ENCODE measurements around the gene MRPS17.
"Not testable (repeated sequence)": the region's sequence is repeated elsewhere in the genome, so short reads cannot be mapped to it uniquely, and the experiment has no call there.

The MRPS17 gene

GRCh38 chr7:55951637-55952351 is at the start of gene MRPS17:
MRPS17 (plus strand) TSS chr7:55951877; CDS start chr7:55953196, 1,319 bp downstream.
- DNase-seq (ENCODE audit: low spot score) = peak; percentile 99

DNA sequence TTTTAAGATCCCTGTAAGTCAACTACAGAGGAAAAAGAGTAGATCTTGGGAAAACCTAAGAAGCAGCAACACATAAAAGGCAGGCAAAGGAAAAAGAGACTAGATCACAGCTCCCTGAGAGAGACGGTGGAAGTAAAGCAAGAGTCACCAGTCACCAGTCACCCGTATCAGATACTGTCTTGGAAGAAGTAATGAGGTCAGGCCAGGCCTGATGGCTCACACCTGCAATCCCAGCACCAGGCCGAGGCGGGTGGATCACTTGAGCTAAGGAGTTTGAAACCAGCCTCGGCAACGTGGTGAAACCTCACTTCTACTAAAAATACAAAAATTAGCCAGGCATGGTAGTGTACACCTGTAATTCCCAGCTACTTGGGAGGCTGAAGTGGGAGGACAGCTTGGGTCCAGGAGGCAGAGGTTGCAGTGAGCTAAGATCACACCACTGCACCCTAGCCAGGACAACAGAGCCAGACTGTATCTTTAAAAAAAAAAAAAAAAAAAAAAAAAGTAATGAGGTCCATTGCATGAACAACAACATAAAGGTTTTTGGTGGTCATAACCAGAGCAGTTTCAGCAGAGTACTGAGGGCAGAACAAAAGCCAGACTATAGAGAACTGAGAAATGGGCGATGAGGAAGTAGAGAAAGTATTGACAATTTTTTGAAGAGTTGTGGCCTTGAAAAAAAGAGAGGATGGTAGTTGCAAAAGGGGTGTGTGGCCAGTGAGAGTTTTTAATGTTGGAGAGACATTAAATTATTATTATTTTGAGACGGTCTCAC is 47.5 kb upstream of the MRPS17 start:
- DNase-seq (ENCODE audit: low spot score) = no peak

DNA sequence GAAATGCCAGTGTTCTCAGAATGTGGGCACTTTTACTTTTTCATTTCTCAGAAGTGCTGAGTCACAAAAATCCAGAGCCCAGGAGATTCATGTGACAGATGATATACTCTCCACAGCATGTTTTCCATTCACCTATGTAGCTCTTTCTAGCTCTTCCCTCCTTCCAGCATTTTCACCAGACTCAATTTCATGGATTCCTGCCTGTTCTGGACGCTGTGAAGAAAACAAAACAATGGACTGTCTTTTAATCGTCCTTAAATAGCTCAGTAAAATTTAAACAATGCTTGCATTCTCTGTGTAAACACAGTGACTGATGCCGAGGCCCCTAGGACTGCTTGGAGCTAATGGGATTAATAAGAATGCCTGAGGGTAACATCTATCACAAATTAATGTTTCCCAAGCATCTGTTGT is 38.9 kb upstream of the MRPS17 start:
- DNase-seq (ENCODE audit: low spot score) = peak; percentile 37

- DNase-seq (ENCODE audit: low spot score) = no peak
Measured at GRCh38 chr7:55917771-55918170, 33.9 kb upstream of the MRPS17 start.

- DNase-seq (ENCODE audit: low spot score) = no peak
Measured at GRCh38 chr7:55928006-55928767, 23.5 kb upstream of the MRPS17 start.

DNA sequence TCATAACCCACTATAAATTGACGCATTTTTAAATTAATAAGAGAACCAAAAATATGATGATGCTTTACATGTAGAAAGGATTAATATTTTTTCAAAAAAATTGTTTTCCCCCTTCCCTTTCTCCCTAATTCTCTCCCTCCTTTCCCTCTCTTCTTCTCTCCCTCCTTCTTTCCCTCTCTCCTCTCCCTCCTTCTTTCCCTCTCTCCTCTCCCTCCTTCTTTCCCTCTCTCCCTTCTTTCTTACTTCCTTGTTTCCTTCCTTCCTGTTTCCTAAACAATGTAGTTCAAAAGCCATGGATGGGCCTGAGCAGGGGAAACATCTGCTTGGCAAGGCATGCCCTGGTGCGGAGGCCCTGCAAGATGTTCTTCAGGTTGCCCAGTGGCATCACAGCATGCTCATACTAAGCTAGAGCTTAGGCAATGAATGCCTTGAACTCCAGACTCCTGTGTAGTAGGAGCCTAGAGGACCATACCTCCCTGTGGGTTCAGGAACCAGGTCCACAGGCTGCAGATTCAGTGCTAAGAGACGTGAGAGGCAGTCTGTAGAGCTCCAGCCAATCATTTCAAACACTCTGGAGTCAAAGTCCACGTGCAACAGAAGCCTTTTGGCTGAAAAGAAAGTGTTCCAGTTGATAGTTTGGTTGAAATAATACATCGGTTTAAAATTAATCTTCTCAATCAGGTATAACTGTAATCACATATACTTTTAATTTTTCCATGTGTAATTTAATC is 20.1 kb upstream of the MRPS17 start:
- DNase-seq (ENCODE audit: low spot score) = no peak

- DNase-seq (ENCODE audit: low spot score) = no peak
Measured at GRCh38 chr7:55939514-55940123, 12.1 kb upstream of the MRPS17 start.

DNA sequence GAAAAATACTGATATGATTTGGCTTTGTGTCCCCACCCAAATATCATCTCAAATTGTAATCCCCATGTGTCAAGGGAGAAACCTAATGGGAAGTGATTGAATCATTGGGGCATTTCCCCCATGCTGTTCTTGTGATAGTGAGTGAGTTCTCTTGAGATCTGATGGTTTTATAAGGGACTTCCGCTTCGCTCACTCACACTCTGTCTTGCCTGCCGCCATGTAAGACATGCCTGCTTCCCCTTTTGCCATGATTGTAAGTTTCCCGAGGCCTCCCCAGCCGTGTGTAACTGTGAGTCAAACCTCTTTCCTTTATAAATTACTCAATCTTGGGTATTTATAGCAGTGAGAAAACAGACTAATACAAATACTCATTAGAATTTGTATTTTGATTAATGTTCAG is 5.1 kb upstream of the MRPS17 start:
- no peak for DNase-seq (ENCODE audit: low spot score)

DNA sequence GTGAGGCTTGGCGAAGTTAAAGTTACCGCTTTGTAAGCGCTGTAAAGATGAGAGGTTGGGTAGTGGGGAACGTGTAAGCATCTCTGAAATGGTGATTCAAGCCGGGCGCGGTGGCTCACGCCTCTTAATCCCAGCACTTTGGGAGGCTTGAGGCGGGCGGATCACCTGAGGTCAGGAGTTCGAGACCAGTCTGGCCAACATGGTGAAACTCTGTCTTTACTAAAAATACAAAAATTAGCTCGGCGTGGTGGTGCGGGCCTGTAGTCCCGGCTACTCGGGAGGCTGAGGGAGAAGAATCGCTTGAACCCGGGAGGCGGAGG is 635 bp downstream of the MRPS17 start:
- DNase-seq (ENCODE audit: low spot score) = not testable (repeated sequence)

DNA sequence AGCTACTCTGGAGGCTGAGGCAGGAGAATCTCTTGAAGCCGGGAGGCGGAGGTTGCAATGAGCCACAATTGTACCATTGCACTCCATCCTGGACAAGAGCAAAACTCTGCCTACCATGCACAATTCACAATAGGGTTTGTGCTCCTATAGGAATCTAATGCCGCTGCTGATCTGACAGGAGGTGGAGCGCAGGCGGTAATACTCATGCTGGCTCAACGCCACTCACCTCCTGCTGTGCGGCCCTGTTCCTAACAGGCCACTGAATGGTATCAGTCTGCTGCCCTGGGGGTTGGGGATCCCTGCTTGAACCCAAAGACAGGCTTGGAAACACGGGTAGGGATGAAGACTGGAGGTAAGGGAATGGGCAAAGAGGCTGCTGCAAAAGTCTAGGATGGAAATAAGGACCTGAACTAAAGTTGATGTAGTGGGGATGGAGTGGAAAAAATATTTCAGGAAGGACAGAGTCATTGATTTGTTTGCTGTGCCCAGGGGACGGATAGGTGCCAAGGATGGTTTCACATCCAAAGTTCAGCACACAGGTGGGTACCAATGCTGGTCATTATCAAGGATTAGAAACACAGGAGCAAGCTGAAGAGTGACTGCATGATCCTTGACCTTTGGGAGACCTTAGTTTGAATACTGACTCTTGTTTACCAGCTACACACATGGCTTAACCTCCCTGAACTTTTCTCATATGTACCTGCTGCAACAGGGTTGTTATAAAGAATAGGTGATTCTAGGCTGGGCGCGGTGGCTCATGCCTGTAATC is 2.2 kb downstream of the MRPS17 start:
- no peak for DNase-seq (ENCODE audit: low spot score)

DNA sequence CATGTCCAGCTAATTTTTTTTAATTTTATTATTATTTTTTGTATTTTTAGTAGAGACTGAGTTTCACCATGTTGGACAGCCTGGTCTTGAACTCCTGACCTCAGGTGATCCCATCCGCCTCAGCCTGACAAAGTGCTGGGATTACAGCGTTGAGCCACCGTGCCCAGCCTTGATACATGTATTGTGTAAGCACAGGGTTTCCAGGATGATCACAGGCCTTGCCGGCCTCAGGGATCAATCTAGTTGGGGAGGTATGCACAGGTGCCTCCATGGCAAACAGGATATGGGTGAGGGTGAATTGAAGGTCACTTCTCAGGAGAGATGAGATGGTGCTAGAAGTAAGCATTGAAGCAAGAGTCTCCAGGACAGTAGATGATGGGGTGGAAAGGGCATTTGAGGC is 5.5 kb downstream of the MRPS17 start:
- DNase-seq (ENCODE audit: low spot score) = no peak

GRCh38 chr7:55962014-55962413 is 10.3 kb downstream of the MRPS17 start:
- DNase-seq (ENCODE audit: low spot score) = no peak

DNA sequence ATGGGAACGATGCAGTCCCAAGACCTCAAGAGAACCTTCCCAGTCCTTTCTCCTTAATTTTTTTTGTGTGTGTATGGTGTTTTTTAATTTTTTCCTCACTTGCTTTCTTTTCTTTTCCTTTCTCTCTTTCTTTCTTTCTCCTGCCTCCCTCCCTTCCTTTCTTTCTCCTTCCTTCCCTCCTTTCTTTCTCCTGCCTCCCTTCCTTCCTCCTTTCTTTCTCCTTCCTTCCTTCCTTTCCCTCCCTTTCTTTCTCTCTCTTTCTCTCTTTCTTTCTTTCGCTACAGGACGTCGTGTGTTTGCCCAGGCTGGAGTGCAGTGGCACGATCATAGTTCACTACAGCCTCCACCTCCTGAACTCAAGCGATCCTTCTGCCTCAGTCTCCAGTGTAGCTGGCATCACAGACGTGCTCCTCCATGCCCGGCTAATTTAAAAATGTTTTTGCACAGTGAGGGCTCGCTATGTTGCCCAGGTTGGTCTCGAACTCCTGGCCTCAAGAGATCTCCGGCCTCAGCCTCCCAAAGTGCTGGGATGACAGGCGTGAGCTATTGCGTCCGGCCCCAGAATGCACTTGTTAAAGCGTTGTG is 12.0 kb downstream of the MRPS17 start:
- DNase-seq (ENCODE audit: low spot score) = no peak

GRCh38 chr7:55964261-55965099 is 12.8 kb downstream of the MRPS17 start, which contains the start of gene NIPSNAP2:
NIPSNAP2 (plus strand) TSS chr7:55964585; CDS start chr7:55964610, 25 bp downstream.
- peak; percentile 53 for DNase-seq (ENCODE audit: low spot score)

DNA sequence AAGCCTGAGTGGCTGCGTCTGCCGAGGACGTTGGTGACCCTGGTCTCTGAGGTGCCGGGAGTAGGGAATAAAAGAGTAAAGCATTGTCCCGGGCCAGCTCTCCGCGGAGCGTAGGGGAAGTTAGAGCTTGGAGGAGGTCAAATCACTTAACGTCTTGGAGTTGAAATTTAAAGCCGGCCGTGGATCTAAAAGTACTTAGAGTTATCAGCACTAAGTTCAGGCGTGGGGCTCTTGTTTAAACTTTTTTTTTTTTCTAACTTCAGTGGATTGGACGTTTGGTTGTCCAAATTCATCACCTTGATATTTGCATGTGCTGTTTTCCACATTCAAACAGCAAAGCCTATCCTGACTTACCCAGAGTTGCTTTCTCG is 13.4 kb downstream of the MRPS17 start:
- DNase-seq (ENCODE audit: low spot score) = no peak

GRCh38 chr7:55965805-55966421 is 14.2 kb downstream of the MRPS17 start:
- DNase-seq (ENCODE audit: low spot score) = no peak

DNA sequence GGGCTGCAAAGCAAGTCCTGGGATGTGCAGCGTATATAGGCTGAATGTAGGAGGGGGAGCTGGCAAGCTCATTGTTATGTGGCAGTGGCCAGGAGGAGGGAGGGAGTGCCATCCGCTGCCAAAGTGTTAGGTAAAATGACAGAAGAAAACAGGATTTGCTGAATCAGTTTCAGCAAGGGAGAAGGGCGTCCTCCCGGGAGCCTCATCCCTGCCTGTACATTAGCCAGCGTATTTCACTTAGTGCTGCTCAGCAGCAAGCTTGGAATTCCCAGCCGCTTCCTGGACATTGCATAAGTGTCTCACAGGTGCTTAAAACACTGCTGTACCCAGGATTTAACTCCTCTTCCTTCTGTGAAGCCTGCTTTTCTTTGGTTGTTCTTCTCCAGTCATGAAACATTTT is 15.2 kb downstream of the MRPS17 start:
- no peak for DNase-seq (ENCODE audit: low spot score)

DNA sequence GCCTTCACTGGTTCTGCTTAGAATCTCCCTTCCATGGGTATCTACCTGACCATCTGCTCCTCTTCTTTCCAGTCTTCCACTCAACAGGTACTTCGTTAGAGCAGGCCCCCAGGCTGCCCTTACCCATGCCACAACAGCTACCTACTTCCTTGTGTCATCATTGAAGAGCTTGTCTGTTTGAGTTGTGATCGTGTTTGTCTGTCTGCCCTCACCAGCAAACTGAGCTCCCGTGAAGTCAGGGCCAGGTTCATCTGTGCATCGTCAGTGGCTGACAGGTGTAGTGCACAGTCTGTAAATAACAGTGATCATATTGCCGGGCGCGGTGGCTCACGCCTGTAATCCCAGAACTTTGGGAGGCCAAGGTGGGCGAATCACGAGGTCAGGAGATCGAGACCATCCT is 17.7 kb downstream of the MRPS17 start:
- DNase-seq (ENCODE audit: low spot score) = no peak

GRCh38 chr7:55970561-55970960 is 18.9 kb downstream of the MRPS17 start:
- no peak for DNase-seq (ENCODE audit: low spot score)

All from COLO829 (cell line).